Measurements from ENCODE around the gene TECTA.

DNA sequence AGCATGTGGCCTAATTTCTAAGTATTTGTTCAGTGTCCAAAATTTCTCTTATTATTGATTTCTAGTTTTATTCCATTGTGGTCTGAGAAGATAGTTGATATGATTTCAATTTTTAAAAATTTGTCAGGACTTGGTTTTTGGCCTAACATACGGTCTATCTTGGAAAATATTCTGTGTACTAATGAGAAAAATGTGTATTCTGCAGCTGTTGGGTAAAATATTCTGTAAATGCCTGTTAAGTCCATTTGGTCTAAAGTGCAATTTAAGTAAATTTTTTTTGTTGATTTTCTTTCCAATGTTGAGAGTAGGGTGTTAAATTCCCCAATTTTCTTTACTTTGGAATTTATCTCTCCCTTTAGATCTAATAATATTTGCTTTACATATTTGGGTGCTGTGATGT is 78.3 kb downstream of the TECTA start:
- TF ChIP-seq, protein P1, sequence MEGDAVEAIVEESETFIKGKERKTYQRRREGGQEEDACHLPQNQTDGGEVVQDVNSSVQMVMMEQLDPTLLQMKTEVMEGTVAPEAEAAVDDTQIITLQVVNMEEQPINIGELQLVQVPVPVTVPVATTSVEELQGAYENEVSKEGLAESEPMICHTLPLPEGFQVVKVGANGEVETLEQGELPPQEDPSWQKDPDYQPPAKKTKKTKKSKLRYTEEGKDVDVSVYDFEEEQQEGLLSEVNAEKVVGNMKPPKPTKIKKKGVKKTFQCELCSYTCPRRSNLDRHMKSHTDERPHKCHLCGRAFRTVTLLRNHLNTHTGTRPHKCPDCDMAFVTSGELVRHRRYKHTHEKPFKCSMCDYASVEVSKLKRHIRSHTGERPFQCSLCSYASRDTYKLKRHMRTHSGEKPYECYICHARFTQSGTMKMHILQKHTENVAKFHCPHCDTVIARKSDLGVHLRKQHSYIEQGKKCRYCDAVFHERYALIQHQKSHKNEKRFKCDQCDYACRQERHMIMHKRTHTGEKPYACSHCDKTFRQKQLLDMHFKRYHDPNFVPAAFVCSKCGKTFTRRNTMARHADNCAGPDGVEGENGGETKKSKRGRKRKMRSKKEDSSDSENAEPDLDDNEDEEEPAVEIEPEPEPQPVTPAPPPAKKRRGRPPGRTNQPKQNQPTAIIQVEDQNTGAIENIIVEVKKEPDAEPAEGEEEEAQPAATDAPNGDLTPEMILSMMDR (IDR thresholded peaks at IDR 0.05): no peak
- no peak for TF ChIP-seq POLR2A (IDR thresholded peaks at IDR 0.05)
